HG02759 (cell line): ENCODE results near the gene RAD17.
A peak's percentile ranks its signal among the peaks of the same experiment; 100 is the strongest.
"Not testable (repeated sequence)": the region's sequence is repeated elsewhere in the genome, so short reads cannot be mapped to it uniquely, and the experiment has no call there.

Experiments
- ATAC-seq: cut with Tn5 transposase; IDR thresholded peaks from one replicate; pipeline ENCODE4 v1.9.1; 2021; ENCODE audit warnings: mild to moderate bottlenecking, moderate library complexity; ENCODE audit not compliant: unreplicated experiment

RAD17 gene

GRCh38 chr5:69369340-69370121, at the start of gene RAD17, which contains the start of the genes AK6 and TAF9:
Gene RAD17 (plus strand): TSS chr5:69369818. CDS start chr5:69372209, 2,391 bp downstream.
Gene AK6 (minus strand): TSS chr5:69369520. CDS start chr5:69369490, 30 bp downstream.
Gene TAF9 (minus strand): TSS chr5:69369520. CDS start chr5:69365737, 3,783 bp downstream.
- ATAC-seq = peak; percentile 93

DNA sequence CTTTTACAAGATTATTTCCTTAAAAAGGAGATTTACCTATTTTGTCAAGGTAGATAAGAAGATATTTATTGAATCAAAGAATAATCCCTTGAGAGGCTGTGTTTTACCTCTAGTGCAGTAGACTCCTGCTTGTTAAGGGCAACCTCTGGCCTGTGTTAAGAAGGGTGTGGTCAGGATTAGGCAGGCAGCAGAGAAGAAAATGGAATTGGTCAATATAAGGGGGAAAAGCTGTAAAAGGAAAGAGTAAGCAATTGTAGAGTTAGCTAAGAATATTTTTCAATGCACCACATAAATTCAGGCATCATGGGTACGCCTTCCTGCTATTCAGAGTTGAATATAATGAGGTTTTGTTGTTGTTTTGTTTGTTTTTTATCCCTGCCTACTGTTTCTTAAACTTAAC, 43.3 kb upstream of the RAD17 start:
- ATAC-seq = no peak

- no peak for ATAC-seq
Measured at GRCh38 chr5:69329905-69330489, 39.6 kb upstream of the RAD17 start.

GRCh38 chr5:69331528-69332445, 37.8 kb upstream of the RAD17 start:
- ATAC-seq = no peak

DNA sequence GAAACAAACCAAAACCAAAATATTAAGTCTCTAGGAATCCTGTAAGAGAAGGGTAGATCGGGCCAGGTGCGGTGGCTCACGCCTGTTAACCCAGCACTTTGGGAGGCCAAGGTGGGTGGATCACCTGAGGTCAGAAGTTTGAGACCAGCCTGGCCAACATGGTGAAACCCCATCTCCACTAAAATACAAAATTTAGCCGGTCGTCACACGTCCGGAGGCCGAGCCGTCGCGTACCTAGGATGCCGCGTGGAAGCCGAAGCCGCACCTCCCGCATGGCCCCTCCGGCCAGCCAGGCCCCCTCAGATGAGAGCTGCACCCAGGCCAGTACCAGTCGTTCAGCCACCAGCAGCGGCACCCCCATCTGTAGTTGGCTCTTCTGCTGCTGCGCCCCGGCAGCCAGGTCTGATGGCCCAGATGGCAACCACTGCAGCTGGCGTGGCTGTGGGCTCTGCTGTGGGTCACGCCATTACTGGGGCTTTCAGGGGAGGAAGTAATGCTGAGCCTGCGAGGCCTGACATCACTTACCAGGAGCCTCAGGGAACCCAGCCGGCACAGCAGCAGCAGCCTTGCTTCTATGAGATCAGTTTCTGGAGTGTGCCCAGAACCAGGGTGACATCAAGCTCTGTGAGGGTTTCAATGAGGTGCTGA, 35.8 kb upstream of the RAD17 start:
- not testable (repeated sequence) for ATAC-seq

DNA sequence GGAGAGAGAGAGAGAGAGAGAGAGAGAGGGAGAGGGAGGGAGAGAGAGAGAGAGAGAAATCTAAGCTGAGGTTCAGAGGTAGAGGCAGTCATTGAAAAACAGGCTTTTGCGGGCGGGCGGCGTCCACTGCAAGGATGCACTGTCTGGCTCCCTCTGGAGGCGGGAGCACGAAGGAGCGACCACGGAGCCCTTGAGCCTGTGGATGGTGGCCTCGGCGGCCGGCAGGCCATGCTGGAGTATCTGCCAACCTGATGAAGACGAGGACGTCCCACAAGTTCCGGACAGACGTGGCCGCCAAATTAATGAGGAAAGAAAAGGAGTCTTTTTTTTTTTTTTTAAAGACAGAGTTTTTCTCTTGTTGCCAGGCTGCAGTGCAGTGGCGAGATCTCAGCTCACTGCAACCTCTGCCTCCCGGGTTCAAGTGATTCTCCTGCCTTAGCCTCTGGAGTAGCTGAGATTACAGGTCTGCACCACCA, 34.8 kb upstream of the RAD17 start:
- peak; percentile 66 for ATAC-seq

DNA sequence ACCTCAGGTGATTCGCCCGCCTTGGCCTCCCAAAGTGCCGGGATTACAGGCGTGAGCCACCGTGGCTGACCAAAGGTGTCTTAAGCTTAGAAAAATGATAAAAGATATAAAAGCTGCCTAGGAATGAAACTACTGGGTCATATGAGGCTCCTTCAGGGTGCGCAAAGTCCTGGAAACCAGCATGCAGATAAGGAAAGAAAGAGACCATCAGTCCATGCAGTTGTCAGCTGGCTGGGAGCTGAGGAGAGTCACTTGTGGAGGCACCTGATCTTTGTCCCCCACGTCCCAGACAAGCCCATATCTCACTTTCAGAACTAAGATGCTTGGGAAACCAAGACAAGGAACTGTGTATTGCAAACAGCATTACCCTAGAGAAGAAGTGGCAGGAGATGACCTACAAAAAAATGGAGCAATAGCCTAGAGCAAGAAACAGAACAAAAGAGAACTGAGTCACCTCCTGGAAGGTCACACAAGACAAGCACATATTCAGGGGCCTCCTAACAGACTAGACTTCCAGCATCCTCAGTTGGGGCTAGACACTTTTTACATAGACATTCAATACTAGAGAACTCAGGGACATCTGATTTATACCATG, 34.2 kb upstream of the RAD17 start:
- no peak for ATAC-seq

GRCh38 chr5:69341520-69342161, 28.0 kb upstream of the RAD17 start:
- no peak for ATAC-seq

- ATAC-seq = no peak
Measured at GRCh38 chr5:69343083-69343482, 26.5 kb upstream of the RAD17 start.

DNA sequence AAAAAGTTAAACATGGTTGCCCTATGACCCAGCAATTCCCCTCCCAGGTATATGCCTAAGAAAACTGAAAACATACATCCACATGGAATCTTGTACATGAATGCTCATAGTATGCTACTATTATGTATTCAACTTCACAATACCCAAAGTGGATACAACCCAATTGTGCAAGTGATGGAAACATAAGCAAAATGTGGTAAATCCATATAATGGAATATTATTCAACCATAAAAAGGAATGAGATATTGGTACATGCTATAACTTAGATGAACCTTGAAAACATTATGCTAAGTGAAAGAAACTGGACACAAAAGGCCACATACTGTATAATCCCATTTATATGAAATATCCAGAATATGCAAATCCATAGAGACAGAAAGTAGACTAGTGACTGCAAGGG, 19.0 kb upstream of the RAD17 start:
- ATAC-seq = no peak

DNA sequence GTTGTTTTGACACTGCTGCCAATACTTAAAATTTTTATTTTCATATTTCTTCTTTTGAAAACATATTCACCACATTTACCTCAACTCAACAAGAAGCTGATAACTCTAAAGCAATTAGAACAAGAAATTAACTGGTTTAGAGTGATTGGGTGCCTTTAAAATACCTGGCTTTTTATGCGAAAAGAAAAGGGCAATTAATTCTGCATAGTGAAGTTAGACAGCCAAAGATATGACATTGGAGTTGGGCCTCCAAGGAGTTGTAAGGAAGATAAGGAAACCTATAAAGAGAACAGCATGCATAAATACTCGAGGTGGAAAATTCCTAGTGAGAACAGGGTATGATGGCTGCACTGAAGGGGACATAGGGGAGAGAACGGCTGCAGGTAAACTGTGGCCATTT, 9.9 kb upstream of the RAD17 start:
- no peak for ATAC-seq

DNA sequence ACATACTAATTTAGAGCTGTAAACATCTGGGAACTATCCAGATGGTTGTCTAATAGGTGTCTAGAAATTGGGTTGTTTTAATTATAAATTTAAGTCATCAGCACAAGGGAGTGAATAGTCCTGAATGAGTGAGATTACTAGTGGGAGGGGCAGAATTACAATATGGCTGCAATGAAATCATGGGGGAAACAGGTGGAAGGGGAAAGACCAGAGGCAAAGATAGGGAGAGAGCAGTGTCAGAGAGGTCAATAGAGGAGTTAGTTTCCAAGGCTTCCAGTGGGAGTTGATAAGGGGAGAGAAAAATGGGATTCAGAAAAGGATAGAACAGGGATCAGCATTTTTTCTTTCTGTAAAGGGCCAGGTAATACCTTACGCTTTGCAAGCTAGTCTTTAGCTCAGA, 9.2 kb upstream of the RAD17 start:
- no peak for ATAC-seq

- ATAC-seq = no peak
Measured at GRCh38 chr5:69364414-69364813, 5.2 kb upstream of the RAD17 start.

DNA sequence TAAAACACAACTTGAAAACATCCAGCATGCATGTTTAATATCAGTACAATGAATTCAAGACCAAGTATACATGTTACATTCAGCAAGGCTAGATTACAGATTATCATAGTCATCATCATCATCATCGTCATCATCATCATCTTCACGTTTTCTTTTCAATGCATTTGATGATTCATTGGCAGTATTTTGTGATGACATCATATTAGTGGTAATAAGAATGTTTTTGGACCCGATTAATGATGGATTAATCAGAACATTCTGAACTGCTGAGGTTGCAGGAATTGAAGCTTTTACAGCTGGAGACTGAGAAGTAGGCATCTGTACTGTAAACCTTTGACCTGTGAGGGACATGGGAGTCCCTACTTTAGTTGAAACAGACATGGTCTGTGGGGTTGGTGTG, 4.8 kb upstream of the RAD17 start:
- no peak for ATAC-seq

- ATAC-seq = no peak
Measured at GRCh38 chr5:69367697-69368279, 1.8 kb upstream of the RAD17 start.

DNA sequence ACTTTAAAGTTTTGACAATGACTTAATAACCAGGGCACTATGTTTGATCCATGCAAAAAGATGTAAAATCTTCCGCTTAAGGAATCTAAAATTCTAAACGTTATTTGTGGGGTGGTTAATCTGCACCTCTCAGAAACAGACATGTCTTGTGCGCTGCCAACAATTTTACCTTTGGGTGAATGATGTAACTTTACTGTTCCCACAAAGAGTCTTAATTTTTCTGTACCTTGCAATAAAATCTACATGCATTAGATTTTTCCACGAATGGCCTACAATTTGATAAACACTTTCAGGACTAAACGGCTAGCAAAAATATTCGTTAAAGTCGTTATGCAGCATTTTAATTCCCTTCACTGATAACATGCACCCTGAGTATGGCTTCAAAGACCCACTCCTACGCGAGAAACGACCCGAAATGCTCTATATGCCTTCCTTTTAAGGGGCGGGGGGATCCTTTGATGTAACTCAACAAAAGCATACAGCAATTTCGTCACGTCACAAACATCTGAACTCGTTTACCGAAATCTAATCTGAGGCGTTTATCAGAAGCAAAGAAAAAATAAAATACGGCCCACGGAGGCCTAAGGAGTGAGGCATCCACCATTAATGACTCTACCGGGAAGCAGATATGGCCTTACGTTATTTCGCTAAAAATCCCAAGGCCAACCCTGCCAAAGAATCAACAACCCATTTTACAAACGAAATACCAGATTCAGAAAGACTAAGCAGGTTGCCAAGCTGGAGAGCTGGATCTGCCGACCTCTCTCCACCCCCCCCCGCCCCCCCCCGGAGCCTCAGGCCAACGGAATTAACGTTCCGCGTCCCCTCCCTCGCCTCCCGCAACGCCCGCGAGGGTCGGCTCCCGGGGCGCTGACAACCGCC, 919 bp upstream of the RAD17 start:
- ATAC-seq = peak; percentile 33

GRCh38 chr5:69370335-69370734, 717 bp downstream of the RAD17 start:
- ATAC-seq = not testable (repeated sequence)

GRCh38 chr5:69372394-69372793, 2.8 kb downstream of the RAD17 start:
- ATAC-seq = no peak
